ENCODE measurements around the gene KCNQ5. TPM values are rescaled to one million over a fixed set of nuclear protein-coding genes. Genes with fewer than 3 reads are reported as not detected.

KCNQ5 gene
- total and polyA plus RNA-seq, 2 donors (not counting 1 experiment from before 2014, with no cell fraction given) = 0.74 to 4.6 TPM

DNA sequence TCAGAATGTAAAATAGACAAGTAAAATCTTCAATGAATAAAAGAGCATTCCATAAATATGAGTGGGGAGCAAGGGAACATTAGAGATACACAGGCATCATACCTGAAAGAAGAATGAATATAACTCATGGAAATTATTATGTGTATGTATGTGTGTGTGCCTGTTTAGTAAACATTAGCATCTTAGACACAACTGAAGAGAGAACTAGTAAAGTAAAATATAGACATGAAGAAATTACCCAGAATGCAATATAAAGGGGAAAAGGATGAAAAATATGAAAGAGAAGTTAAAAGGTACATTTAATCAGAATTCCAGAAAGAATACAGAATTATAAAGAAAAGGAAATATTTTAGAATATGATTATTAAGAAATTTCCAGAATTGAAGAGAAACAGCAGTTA is 264.3 kb downstream of the KCNQ5 start:
- Histone ChIP-seq H3K27ac (ENCODE audit: insufficient read depth, low read length) (no peak overlapping the region), H3K27me3 (ENCODE audit: control insufficient read depth, insufficient read depth, low read length) (no peaks in the 10 kb centered on the region), H3K4me1 (ENCODE audit: control insufficient read depth, extremely low read depth, insufficient read depth, low read length) (no peaks in the 10 kb centered on the region), H3K4me3 (replicated peaks in 1 of 4; ENCODE audit: control extremely low read depth in 1 of 4, insufficient read depth in 1 of 4, low read depth in 3 of 4, low read length in 4 of 4) (no peak overlapping the region), H3K4me2 (ENCODE audit: extremely low read depth, insufficient read depth, low read length) (no peak overlapping the region), H3K9me3 (ENCODE audit: control insufficient read depth, insufficient read depth, low read depth, low read length) (no peaks in the 10 kb centered on the region), H3K36me3 (ENCODE audit: control insufficient read depth, insufficient read depth, low read length) (no peaks in the 10 kb centered on the region), H3K79me2 (ENCODE audit: control insufficient read depth, insufficient read depth, low read length) (no peaks in the 10 kb centered on the region), H2AFZ (ENCODE audit: low read length) (no peak overlapping the region), H3K9ac (ENCODE audit: insufficient read depth, low read length) (no peak overlapping the region), H4K20me1 (ENCODE audit: control insufficient read depth, extremely low read depth, insufficient read depth, low read length) (no peaks in the 10 kb centered on the region)
- no peak for DNase-seq (ENCODE audit: low read depth in 2 of 2)
- TF ChIP-seq EZH2 (IDR thresholded peaks at IDR 0.05; ENCODE audit: low read length, missing control alignments) = no peak
- TF ChIP-seq, protein P1, sequence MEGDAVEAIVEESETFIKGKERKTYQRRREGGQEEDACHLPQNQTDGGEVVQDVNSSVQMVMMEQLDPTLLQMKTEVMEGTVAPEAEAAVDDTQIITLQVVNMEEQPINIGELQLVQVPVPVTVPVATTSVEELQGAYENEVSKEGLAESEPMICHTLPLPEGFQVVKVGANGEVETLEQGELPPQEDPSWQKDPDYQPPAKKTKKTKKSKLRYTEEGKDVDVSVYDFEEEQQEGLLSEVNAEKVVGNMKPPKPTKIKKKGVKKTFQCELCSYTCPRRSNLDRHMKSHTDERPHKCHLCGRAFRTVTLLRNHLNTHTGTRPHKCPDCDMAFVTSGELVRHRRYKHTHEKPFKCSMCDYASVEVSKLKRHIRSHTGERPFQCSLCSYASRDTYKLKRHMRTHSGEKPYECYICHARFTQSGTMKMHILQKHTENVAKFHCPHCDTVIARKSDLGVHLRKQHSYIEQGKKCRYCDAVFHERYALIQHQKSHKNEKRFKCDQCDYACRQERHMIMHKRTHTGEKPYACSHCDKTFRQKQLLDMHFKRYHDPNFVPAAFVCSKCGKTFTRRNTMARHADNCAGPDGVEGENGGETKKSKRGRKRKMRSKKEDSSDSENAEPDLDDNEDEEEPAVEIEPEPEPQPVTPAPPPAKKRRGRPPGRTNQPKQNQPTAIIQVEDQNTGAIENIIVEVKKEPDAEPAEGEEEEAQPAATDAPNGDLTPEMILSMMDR (conservative IDR thresholded peaks at IDR 0.05 in 1 of 2, IDR thresholded peaks at IDR 0.05 in 1 of 2; ENCODE audit: low read depth in 1 of 2, low read length in 2 of 2) = no peak

DNA sequence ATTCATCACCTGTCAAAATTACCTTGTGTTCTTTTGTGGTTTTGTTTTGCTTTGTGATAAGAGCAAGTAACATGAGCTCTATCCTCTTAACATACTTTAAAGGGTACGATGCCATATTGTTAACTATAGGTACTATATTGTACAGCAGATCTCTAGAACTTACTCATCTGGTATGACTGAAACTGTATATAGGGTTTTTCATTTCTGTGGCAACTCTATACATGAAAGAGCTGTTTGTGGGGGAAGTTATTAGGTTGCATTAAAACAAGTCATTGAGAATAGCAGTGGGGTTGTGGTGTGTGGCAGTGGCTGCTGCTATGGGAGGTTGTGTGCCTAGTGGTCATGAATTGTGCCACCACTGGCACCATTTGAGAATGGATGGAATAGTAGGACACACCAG is 268.4 kb downstream of the KCNQ5 start:
- H3K4me1 ChIP-seq (ENCODE audit: control insufficient read depth, extremely low read depth, insufficient read depth, low read length) = no peaks in the 10 kb centered on the region
- no peaks in the 10 kb centered on the region for H3K36me3 ChIP-seq (ENCODE audit: control insufficient read depth, insufficient read depth, low read length)
- H2AFZ ChIP-seq (ENCODE audit: low read length) = no peak overlapping the region
- no peaks in the 10 kb centered on the region for H3K27me3 ChIP-seq (ENCODE audit: control insufficient read depth, insufficient read depth, low read length)
- H3K27ac ChIP-seq (ENCODE audit: insufficient read depth, low read length) = no peak overlapping the region
- H4K20me1 ChIP-seq (ENCODE audit: control insufficient read depth, extremely low read depth, insufficient read depth, low read length) = no peaks in the 10 kb centered on the region
- no peak overlapping the region for H3K9ac ChIP-seq (ENCODE audit: insufficient read depth, low read length)
- TF ChIP-seq, protein P1 (conservative IDR thresholded peaks at IDR 0.05 in 1 of 2, IDR thresholded peaks at IDR 0.05 in 1 of 2; ENCODE audit: low read depth in 1 of 2, low read length in 2 of 2) = no peak
- TF ChIP-seq EZH2 (IDR thresholded peaks at IDR 0.05; ENCODE audit: low read length, missing control alignments) = no peak
- H3K4me3 ChIP-seq (replicated peaks in 1 of 4; ENCODE audit: control extremely low read depth in 1 of 4, insufficient read depth in 1 of 4, low read depth in 3 of 4, low read length in 4 of 4) = no peak overlapping the region
- DNase-seq (ENCODE audit: low read depth in 2 of 2) = no peak
- no peaks in the 10 kb centered on the region for H3K79me2 ChIP-seq (ENCODE audit: control insufficient read depth, insufficient read depth, low read length)
- no peak overlapping the region for H3K4me2 ChIP-seq (ENCODE audit: extremely low read depth, insufficient read depth, low read length)
- H3K9me3 ChIP-seq (ENCODE audit: control insufficient read depth, insufficient read depth, low read depth, low read length) = no peaks in the 10 kb centered on the region

DNA sequence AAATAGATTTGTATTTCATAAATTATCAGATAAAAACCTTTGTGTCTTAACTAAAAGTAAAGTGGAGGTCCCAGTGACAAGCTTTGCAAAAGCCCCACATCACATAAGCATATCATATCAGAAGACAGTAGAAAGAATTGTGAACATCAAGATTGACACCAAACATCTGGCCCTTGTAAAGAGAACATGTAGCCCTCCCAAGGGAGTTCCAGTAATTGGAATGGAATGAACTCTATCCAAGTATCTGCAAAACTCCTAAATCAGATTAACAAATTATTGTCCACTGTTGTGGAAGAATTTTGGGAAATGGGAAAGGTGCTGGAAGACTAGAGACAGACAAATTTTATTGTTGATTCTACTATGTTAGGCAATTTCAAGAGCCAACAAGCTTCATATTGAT is 268.8 kb downstream of the KCNQ5 start:
- no peak overlapping the region for H3K4me3 ChIP-seq (replicated peaks in 1 of 4; ENCODE audit: control extremely low read depth in 1 of 4, insufficient read depth in 1 of 4, low read depth in 3 of 4, low read length in 4 of 4)
- no peak overlapping the region for H3K27ac ChIP-seq (ENCODE audit: insufficient read depth, low read length)
- H3K4me1 ChIP-seq (ENCODE audit: control insufficient read depth, extremely low read depth, insufficient read depth, low read length) = no peaks in the 10 kb centered on the region
- no peak overlapping the region for H3K4me2 ChIP-seq (ENCODE audit: extremely low read depth, insufficient read depth, low read length)
- no peaks in the 10 kb centered on the region for H3K36me3 ChIP-seq (ENCODE audit: control insufficient read depth, insufficient read depth, low read length)
- H2AFZ ChIP-seq (ENCODE audit: low read length) = no peak overlapping the region
- H4K20me1 ChIP-seq (ENCODE audit: control insufficient read depth, extremely low read depth, insufficient read depth, low read length) = no peaks in the 10 kb centered on the region
- H3K79me2 ChIP-seq (ENCODE audit: control insufficient read depth, insufficient read depth, low read length) = no peaks in the 10 kb centered on the region
- no peak overlapping the region for H3K9ac ChIP-seq (ENCODE audit: insufficient read depth, low read length)
- H3K9me3 ChIP-seq (ENCODE audit: control insufficient read depth, insufficient read depth, low read depth, low read length) = no peaks in the 10 kb centered on the region
- H3K27me3 ChIP-seq (ENCODE audit: control insufficient read depth, insufficient read depth, low read length) = no peaks in the 10 kb centered on the region
- no peak for TF ChIP-seq EZH2 (IDR thresholded peaks at IDR 0.05; ENCODE audit: low read length, missing control alignments)
- TF ChIP-seq, protein P1 (conservative IDR thresholded peaks at IDR 0.05 in 1 of 2, IDR thresholded peaks at IDR 0.05 in 1 of 2; ENCODE audit: low read depth in 1 of 2, low read length in 2 of 2) = no peak
- DNase-seq (ENCODE audit: low read depth in 2 of 2) = peak in 1 of 2 donors; percentile 19
